ENCODE data around the gene NLRP10. TPM values are rescaled to one million over a fixed set of nuclear protein-coding genes. Genes with fewer than 3 reads are reported as not detected.

Gene NLRP10
- total RNA-seq, 1 experiment from 2014 or later: not detected

DNA sequence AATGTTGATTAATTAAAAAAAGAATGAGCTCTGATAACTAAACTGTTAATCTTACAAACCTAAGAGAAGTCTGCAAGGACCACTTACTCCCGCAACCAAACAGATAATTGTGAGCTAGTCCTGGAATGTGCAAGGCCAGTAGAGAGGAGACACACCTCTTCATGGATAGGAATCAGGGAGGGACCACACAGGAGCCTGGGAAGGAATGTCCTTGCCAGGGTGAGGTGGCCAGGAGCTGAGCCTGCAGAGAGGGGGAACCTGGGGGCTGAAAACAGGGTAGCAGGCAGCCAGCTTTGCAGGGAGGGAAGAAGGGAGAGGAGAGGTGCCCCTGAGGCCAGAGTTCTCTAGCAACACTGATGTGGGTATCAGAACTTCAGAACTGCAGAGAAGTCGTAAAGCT lies 9.4 kb upstream of the NLRP10 start:
- TF ChIP-seq, protein P1, sequence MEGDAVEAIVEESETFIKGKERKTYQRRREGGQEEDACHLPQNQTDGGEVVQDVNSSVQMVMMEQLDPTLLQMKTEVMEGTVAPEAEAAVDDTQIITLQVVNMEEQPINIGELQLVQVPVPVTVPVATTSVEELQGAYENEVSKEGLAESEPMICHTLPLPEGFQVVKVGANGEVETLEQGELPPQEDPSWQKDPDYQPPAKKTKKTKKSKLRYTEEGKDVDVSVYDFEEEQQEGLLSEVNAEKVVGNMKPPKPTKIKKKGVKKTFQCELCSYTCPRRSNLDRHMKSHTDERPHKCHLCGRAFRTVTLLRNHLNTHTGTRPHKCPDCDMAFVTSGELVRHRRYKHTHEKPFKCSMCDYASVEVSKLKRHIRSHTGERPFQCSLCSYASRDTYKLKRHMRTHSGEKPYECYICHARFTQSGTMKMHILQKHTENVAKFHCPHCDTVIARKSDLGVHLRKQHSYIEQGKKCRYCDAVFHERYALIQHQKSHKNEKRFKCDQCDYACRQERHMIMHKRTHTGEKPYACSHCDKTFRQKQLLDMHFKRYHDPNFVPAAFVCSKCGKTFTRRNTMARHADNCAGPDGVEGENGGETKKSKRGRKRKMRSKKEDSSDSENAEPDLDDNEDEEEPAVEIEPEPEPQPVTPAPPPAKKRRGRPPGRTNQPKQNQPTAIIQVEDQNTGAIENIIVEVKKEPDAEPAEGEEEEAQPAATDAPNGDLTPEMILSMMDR (IDR thresholded peaks at IDR 0.05; ENCODE audit: unreplicated experiment): no peak
- no TSS peak for BruUV-seq (replicated peaks)

DNA sequence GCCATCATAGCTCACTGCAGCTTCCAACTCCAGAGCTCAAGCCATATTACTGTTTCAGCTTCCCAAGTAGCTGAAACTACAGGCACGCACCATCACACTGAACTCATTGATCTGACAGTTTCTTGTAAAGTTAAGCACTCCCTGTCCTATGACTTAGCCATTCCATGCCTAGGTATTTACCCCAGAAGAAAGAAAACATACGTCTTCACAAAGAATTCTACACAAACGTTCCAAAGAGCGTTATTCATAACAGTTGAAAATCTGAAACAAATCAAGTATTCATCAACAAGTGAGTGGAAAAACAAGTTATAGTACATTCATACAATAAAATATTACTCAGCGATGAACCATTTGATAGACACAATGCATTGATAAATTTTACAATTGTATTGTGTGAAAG lies 7.8 kb upstream of the NLRP10 start:
- CTCF ChIA-PET: no interaction called here
- peaks cover 7% of the 10 kb centered on the region for H3K27me3 Mint-ChIP-seq (ENCODE audit: unreplicated experiment)
- no peak overlapping the region for H3K27ac Mint-ChIP-seq (ENCODE audit: unreplicated experiment)
- TF ChIP-seq, protein P1 (IDR thresholded peaks at IDR 0.05; ENCODE audit: unreplicated experiment): no peak
- H3K4me1 Mint-ChIP-seq (ENCODE audit: low read depth, unreplicated experiment): peaks cover 26% of the 10 kb centered on the region
- H3K36me3 Mint-ChIP-seq (ENCODE audit: insufficient read depth, unreplicated experiment): no peaks in the 10 kb centered on the region
- no peak overlapping the region for H3K4me3 Mint-ChIP-seq (ENCODE audit: low read depth, unreplicated experiment)
- BruUV-seq (replicated peaks): no TSS peak
- no peaks in the 10 kb centered on the region for H3K9me3 Mint-ChIP-seq (ENCODE audit: low read depth, unreplicated experiment)
- intact Hi-C loops (cut with micrococcal nuclease; ENCODE audit: unreplicated experiment): no loop called here
- no peak for DNase-seq

More for the DNA sequence above, 9.4 kb upstream of the NLRP10 start:
- H3K9me3 Mint-ChIP-seq (ENCODE audit: low read depth, unreplicated experiment): no peaks in the 10 kb centered on the region
- no peak overlapping the region for H3K4me3 Mint-ChIP-seq (ENCODE audit: low read depth, unreplicated experiment)
- no peak for DNase-seq
- no peaks in the 10 kb centered on the region for H3K36me3 Mint-ChIP-seq (ENCODE audit: insufficient read depth, unreplicated experiment)
- CTCF ChIA-PET: interaction anchor here (0.5 to 1.2 kb wide), 2 partner anchors 58 to 144 kb away, joined by 3 read pairs; no protein-coding TSS in a partner anchor
- intact Hi-C loops (cut with micrococcal nuclease; ENCODE audit: unreplicated experiment): no loop called here
- H3K27me3 Mint-ChIP-seq (ENCODE audit: unreplicated experiment): no peaks in the 10 kb centered on the region
- H3K4me1 Mint-ChIP-seq (ENCODE audit: low read depth, unreplicated experiment): peaks cover 27% of the 10 kb centered on the region
- H3K27ac Mint-ChIP-seq (ENCODE audit: unreplicated experiment): no peak overlapping the region

DNA sequence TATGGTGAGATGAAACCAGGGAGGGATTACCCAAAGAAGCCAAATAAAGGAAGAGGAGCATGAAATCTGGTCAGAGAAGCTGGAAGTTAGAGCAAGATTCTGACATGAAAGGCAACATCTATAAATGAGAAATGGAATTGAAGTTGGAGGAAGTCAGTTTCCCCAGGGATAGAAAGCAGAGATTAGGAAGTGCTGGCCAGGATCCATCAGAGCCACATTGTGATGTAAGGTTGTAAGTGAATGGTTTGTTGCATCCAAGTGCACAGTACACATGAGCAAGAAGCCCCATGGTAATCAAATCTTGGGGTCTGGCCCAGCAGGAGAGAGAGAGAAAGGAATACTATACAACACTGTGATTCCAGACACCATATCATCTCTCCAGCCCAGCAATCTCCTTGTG lies 6.6 kb upstream of the NLRP10 start:
- CTCF ChIA-PET: no interaction called here
- no peaks in the 10 kb centered on the region for H3K36me3 Mint-ChIP-seq (ENCODE audit: insufficient read depth, unreplicated experiment)
- H3K27ac Mint-ChIP-seq (ENCODE audit: unreplicated experiment): no peak overlapping the region
- BruUV-seq (replicated peaks): no TSS peak
- H3K4me1 Mint-ChIP-seq (ENCODE audit: low read depth, unreplicated experiment): peaks cover 14% of the 10 kb centered on the region
- intact Hi-C loops (cut with micrococcal nuclease; ENCODE audit: unreplicated experiment): no loop called here
- H3K27me3 Mint-ChIP-seq (ENCODE audit: unreplicated experiment): peaks cover 8% of the 10 kb centered on the region
- TF ChIP-seq, protein P1 (IDR thresholded peaks at IDR 0.05; ENCODE audit: unreplicated experiment): no peak
- no peak overlapping the region for H3K4me3 Mint-ChIP-seq (ENCODE audit: low read depth, unreplicated experiment)
- no peaks in the 10 kb centered on the region for H3K9me3 Mint-ChIP-seq (ENCODE audit: low read depth, unreplicated experiment)
- no peak for DNase-seq

DNA sequence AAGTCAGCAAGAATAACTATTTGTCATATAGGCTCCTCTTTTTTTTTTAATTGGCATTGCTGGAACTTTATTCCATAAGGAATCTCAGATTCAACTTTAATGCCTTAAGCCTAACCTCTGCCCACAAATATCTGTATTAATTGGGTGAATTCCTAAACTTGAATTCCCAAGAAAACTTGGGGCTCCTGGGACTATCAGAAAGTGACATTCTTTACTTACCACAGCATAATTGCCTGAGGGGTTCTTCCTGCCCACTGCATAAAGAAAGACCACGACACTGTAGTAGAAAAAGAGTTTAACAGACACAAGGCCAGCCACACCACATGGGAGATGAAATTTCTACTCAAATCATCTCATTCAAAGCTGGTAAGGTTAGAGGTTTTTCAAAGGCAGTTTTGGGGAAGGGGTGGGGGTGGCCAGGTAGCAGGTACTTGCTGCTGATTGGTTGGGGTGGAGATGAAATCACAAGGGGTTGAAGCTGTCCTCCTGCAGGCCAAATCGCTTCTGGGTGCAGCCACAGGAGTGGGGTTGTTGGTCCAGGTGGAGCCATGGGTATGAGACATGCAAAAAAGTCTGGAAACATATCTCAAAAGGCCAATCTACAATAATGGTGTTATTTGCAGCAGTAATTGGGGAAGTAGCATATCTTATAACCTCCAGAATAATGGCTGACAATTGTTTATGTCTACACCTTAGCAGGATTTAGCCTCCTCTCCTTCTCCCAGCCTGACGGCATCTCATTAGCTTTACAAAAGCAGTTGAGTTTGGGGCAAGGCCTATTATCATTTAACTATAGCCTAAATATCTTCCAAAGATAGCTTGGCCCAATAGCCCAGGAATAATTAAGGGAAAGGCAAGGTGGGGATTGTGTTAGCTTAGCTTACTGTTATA lies 4.8 kb upstream of the NLRP10 start:
- no TSS peak for BruUV-seq (replicated peaks)
- H3K27ac Mint-ChIP-seq (ENCODE audit: unreplicated experiment): no peak overlapping the region
- peaks cover 8% of the 10 kb centered on the region for H3K27me3 Mint-ChIP-seq (ENCODE audit: unreplicated experiment)
- no peaks in the 10 kb centered on the region for H3K9me3 Mint-ChIP-seq (ENCODE audit: low read depth, unreplicated experiment)
- intact Hi-C loops (cut with micrococcal nuclease; ENCODE audit: unreplicated experiment): no loop called here
- TF ChIP-seq, protein P1 (IDR thresholded peaks at IDR 0.05; ENCODE audit: unreplicated experiment): no peak
- DNase-seq: no peak
- H3K4me3 Mint-ChIP-seq (ENCODE audit: low read depth, unreplicated experiment): no peak overlapping the region
- CTCF ChIA-PET: interaction anchor here (1.3 kb wide), 1 partner anchor 10 kb away, joined by 3 read pairs; no protein-coding TSS in a partner anchor
- H3K4me1 Mint-ChIP-seq (ENCODE audit: low read depth, unreplicated experiment): peaks cover 7% of the 10 kb centered on the region
- H3K36me3 Mint-ChIP-seq (ENCODE audit: insufficient read depth, unreplicated experiment): no peaks in the 10 kb centered on the region

All from Calu3 (cell line).